ENCODE measurements around the gene MRRF.

DNA sequence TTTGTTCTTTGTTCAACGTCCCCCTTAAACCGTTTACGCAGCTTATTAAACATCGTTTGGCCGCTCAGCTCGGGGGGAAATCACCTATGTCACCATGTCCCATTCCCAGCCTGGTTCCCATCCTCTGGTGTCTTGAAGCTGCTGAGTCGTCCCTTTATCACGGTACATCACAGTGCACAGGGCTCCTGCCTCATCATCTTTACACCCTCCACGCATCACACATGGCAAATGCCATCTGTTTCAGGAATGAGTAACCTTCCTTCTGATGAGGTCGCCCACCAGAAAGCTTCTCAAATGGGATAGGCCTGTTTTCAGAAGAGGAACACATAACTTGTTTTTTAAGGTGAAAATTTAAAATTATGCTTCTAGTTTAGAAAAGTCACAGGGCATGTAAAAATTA is 28.0 kb upstream of the MRRF start:
- TF ChIP-seq TAF1 (IDR thresholded peaks at IDR 0.05; ENCODE audit: borderline replicate concordance, low read depth, low read length): no peak
- no peak for TF ChIP-seq POLR2A (IDR thresholded peaks at IDR 0.05; ENCODE audit: low read depth, low read length)
- TF ChIP-seq POLR2AphosphoS5 (IDR thresholded peaks at IDR 0.05; ENCODE audit: low read depth, low read length): no peak

Data from GM12892 (cell line).